Activated naive CD8-positive, alpha-beta T cell (primary cell): Measurements from ENCODE around the gene NAA40.
A peak's percentile ranks its signal among the peaks of the same experiment; 100 is the strongest.
"Not testable (repeated sequence)": the region's sequence is repeated elsewhere in the genome, so short reads cannot be mapped to it uniquely, and the experiment has no call there.

Experiments used
- H3K27ac Mint-ChIP-seq: one replicate; pipeline ENCODE4 v1.8.0; 2021; ENCODE audit warnings: mixed read lengths
- H3K27me3 Mint-ChIP-seq: one replicate; pipeline ENCODE4 v1.8.0; 2021; ENCODE audit warnings: mixed read lengths
- H3K36me3 Mint-ChIP-seq: one replicate; pipeline ENCODE4 v1.8.0; 2021; ENCODE audit warnings: mixed read lengths
- H3K4me1 Mint-ChIP-seq: one replicate; pipeline ENCODE4 v1.8.0; 2021; ENCODE audit warnings: low read depth, mixed read lengths
- H3K4me3 Mint-ChIP-seq: one replicate; pipeline ENCODE4 v1.8.0; 2021; ENCODE audit warnings: mild to moderate bottlenecking, mixed read lengths
- H3K9me3 Mint-ChIP-seq: one replicate; pipeline ENCODE4 v1.8.0; 2021; ENCODE audit warnings: low read depth, mixed read lengths

Gene NAA40

GRCh38 chr11:63942803-63943202 lies 4.0 kb downstream of the NAA40 start:
- H3K27me3 Mint-ChIP-seq: no peaks in the 10 kb centered on the region
- H3K9me3 Mint-ChIP-seq: no peaks in the 10 kb centered on the region
- no peaks in the 10 kb centered on the region for H3K36me3 Mint-ChIP-seq
- H3K27ac Mint-ChIP-seq: no peak overlapping the region
- H3K4me1 Mint-ChIP-seq: peaks cover 24% of the 10 kb centered on the region
- no peak overlapping the region for H3K4me3 Mint-ChIP-seq

- H3K4me3 Mint-ChIP-seq: no peak overlapping the region
- H3K4me1 Mint-ChIP-seq: peaks cover 16% of the 10 kb centered on the region
- H3K27me3 Mint-ChIP-seq: no peaks in the 10 kb centered on the region
- H3K36me3 Mint-ChIP-seq: no peaks in the 10 kb centered on the region
- no peaks in the 10 kb centered on the region for H3K9me3 Mint-ChIP-seq
- H3K27ac Mint-ChIP-seq: no peak overlapping the region
Observed at GRCh38 chr11:63944987-63945386, 6.2 kb downstream of the NAA40 start.

- H3K9me3 Mint-ChIP-seq: no peaks in the 10 kb centered on the region
- H3K27ac Mint-ChIP-seq: no peak overlapping the region
- no peak overlapping the region for H3K4me3 Mint-ChIP-seq
- H3K27me3 Mint-ChIP-seq: no peaks in the 10 kb centered on the region
- H3K36me3 Mint-ChIP-seq: no peaks in the 10 kb centered on the region
- peaks cover 12% of the 10 kb centered on the region for H3K4me1 Mint-ChIP-seq
Observed at GRCh38 chr11:63945477-63946163, 6.8 kb downstream of the NAA40 start.

GRCh38 chr11:63951779-63952536 lies 13.2 kb downstream of the NAA40 start:
- Mint-ChIP-seq H3K4me3 (peak overlapping the region; percentile 48), H3K36me3 (no peaks in the 10 kb centered on the region), H3K27ac (peak overlapping the region; percentile 76), H3K4me1 (peaks cover 25% of the 10 kb centered on the region), H3K27me3 (no peaks in the 10 kb centered on the region), H3K9me3 (no peaks in the 10 kb centered on the region)

GRCh38 chr11:63952570-63952969 lies 13.8 kb downstream of the NAA40 start:
- Mint-ChIP-seq H3K27me3 (no peaks in the 10 kb centered on the region), H3K4me3 (peak overlapping the region; percentile 48), H3K4me1 (peaks cover 25% of the 10 kb centered on the region), H3K9me3 (no peaks in the 10 kb centered on the region), H3K36me3 (no peaks in the 10 kb centered on the region), H3K27ac (no peak overlapping the region)

- no peak overlapping the region for H3K27ac Mint-ChIP-seq
- no peaks in the 10 kb centered on the region for H3K27me3 Mint-ChIP-seq
- no peaks in the 10 kb centered on the region for H3K9me3 Mint-ChIP-seq
- no peak overlapping the region for H3K4me3 Mint-ChIP-seq
- H3K4me1 Mint-ChIP-seq: peaks cover 14% of the 10 kb centered on the region
- no peaks in the 10 kb centered on the region for H3K36me3 Mint-ChIP-seq
Observed at GRCh38 chr11:63958008-63958407, 19.2 kb downstream of the NAA40 start.

- no peaks in the 10 kb centered on the region for H3K36me3 Mint-ChIP-seq
- H3K4me3 Mint-ChIP-seq: no peak overlapping the region
- H3K27ac Mint-ChIP-seq: peak overlapping the region; percentile 28
- no peaks in the 10 kb centered on the region for H3K27me3 Mint-ChIP-seq
- H3K9me3 Mint-ChIP-seq: no peaks in the 10 kb centered on the region
- H3K4me1 Mint-ChIP-seq: peaks cover 9% of the 10 kb centered on the region
Observed at GRCh38 chr11:63961608-63962412, 23.0 kb downstream of the NAA40 start.

- H3K9me3 Mint-ChIP-seq, H3K36me3 Mint-ChIP-seq, H3K4me3 Mint-ChIP-seq, H3K27me3 Mint-ChIP-seq, H3K27ac Mint-ChIP-seq, H3K4me1 Mint-ChIP-seq: not testable (repeated sequence)
Observed at GRCh38 chr11:63963895-63964294, 25.1 kb downstream of the NAA40 start.

- H3K4me1 Mint-ChIP-seq: peaks cover 3% of the 10 kb centered on the region
- no peaks in the 10 kb centered on the region for H3K36me3 Mint-ChIP-seq
- no peak overlapping the region for H3K27ac Mint-ChIP-seq
- H3K9me3 Mint-ChIP-seq: no peaks in the 10 kb centered on the region
- no peak overlapping the region for H3K4me3 Mint-ChIP-seq
- H3K27me3 Mint-ChIP-seq: no peaks in the 10 kb centered on the region
Observed at GRCh38 chr11:63966444-63966843, 27.6 kb downstream of the NAA40 start.

GRCh38 chr11:63969461-63969860 lies 30.7 kb downstream of the NAA40 start:
- H3K27me3 Mint-ChIP-seq: no peaks in the 10 kb centered on the region
- H3K4me3 Mint-ChIP-seq: no peak overlapping the region
- H3K9me3 Mint-ChIP-seq: no peaks in the 10 kb centered on the region
- H3K4me1 Mint-ChIP-seq: peaks cover 8% of the 10 kb centered on the region
- no peak overlapping the region for H3K27ac Mint-ChIP-seq
- no peaks in the 10 kb centered on the region for H3K36me3 Mint-ChIP-seq

GRCh38 chr11:63970902-63971301 lies 32.1 kb downstream of the NAA40 start:
- Mint-ChIP-seq H3K36me3 (no peaks in the 10 kb centered on the region), H3K4me1 (peaks cover 12% of the 10 kb centered on the region), H3K4me3 (no peak overlapping the region), H3K9me3 (no peaks in the 10 kb centered on the region), H3K27ac (no peak overlapping the region), H3K27me3 (no peaks in the 10 kb centered on the region)

- Mint-ChIP-seq H3K27ac (peak overlapping the region; percentile 99), H3K4me1 (peaks cover 25% of the 10 kb centered on the region), H3K4me3 (peak overlapping the region; percentile 100)
- H3K36me3 Mint-ChIP-seq, H3K9me3 Mint-ChIP-seq, H3K27me3 Mint-ChIP-seq: not testable (repeated sequence)
Observed at GRCh38 chr11:63973912-63974258, 35.1 kb downstream of the NAA40 start.

- peaks cover 25% of the 10 kb centered on the region for H3K4me1 Mint-ChIP-seq
- peak within 1 kb of the TSS; percentile 100 for H3K4me3 Mint-ChIP-seq
- H3K36me3 Mint-ChIP-seq: no peaks in the 10 kb centered on the region
- H3K9me3 Mint-ChIP-seq: no peaks in the 10 kb centered on the region
- peak within 1 kb of the TSS; percentile 99 for H3K27ac Mint-ChIP-seq
- H3K27me3 Mint-ChIP-seq: no peaks in the 10 kb centered on the region
Observed at GRCh38 chr11:63974259-63975143, 35.7 kb downstream of the NAA40 start, which contains the start of gene COX8A. TSS of gene COX8A (plus strand) at chr11:63974620. CDS start at chr11:63974681, 61 bp downstream.

GRCh38 chr11:63978551-63979239 lies 39.9 kb downstream of the NAA40 start:
- Mint-ChIP-seq H3K4me1 (peaks cover 22% of the 10 kb centered on the region), H3K4me3 (no peak overlapping the region), H3K27ac (no peak overlapping the region)

More at GRCh38 chr11:63978551-63979239, 39.9 kb downstream of the NAA40 start:
- Mint-ChIP-seq H3K36me3 (no peaks in the 10 kb centered on the region), H3K27me3 (no peaks in the 10 kb centered on the region), H3K9me3 (no peaks in the 10 kb centered on the region)
